ENCODE results near the gene ZNF93.
"Not testable (repeated sequence)": the region's sequence is repeated elsewhere in the genome, so short reads cannot be mapped to it uniquely, and the experiment has no call there.

ZNF93 gene

DNA sequence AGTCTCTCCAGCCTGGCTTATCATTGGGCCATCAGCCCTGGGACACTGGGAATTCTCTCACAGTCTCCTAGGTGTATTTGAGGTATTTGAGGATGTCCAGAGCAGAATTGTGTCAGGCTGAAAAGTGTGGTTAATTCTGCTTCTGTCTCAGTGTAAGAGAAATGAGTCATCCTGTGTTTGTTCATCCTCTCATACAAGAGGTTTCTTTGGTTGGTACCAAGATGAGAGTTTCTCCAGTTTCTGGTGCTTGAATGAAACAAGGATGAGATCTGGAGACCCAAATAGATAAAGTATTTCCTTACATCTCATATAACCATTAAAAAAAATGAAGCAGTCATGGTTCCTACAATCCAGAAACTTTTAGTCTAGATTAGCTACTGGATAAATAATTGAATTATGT is 27.4 kb upstream of the ZNF93 start:
- no peak overlapping the region for H3K4ac ChIP-seq (ENCODE audit: low read length)
- peaks cover 12 to 96% of the 10 kb centered on the region in 2 donors for H3K9me3 ChIP-seq (replicated peaks in 1 of 2; ENCODE audit: control insufficient read depth in 2 of 2, insufficient read depth in 1 of 2, low read depth in 1 of 2, low read length in 2 of 2)
- no peak overlapping the region for H3K9ac ChIP-seq (ENCODE audit: low read depth, low read length, poor library complexity)
- no peak overlapping the region for H3K4me3 ChIP-seq (ENCODE audit: low read length in 2 of 2)
- no peak overlapping the region for H3K4me2 ChIP-seq (ENCODE audit: insufficient read depth, low read length, poor library complexity, severe bottlenecking)
- H3K27ac ChIP-seq (replicated peaks; ENCODE audit: low read length) = no peak overlapping the region
- no peak overlapping the region for H3K18ac ChIP-seq (ENCODE audit: low read length)
- H3K23ac ChIP-seq (ENCODE audit: low read depth, low read length, poor library complexity) = no peak overlapping the region
- DNase-seq (ENCODE audit: low spot score) = no peak
- peaks cover 23 to 93% of the 10 kb centered on the region in 2 donors for H3K36me3 ChIP-seq (replicated peaks in 1 of 2; ENCODE audit: control insufficient read depth in 2 of 2, insufficient read depth in 2 of 2, low read length in 2 of 2)
- H2BK15ac ChIP-seq (ENCODE audit: low read length) = no peak overlapping the region
- H2AK5ac ChIP-seq (ENCODE audit: low read depth, low read length) = no peak overlapping the region
- H2BK5ac ChIP-seq (ENCODE audit: low read length) = no peak overlapping the region
- no peak overlapping the region for H3K14ac ChIP-seq (ENCODE audit: low read length)
- no peaks in the 10 kb centered on the region for H3K27me3 ChIP-seq (ENCODE audit: control insufficient read depth in 3 of 3, insufficient read depth in 3 of 3, low read depth in 1 of 3, low read length in 3 of 3)
- no peak overlapping the region for H2AFZ ChIP-seq (ENCODE audit: low read length)
- H4K91ac ChIP-seq (ENCODE audit: low read depth, low read length, poor library complexity) = no peak overlapping the region
- H3K79me1 ChIP-seq (ENCODE audit: low read depth, low read length) = no peaks in the 10 kb centered on the region
- no peak overlapping the region for H2BK120ac ChIP-seq (ENCODE audit: low read depth, low read length)
- no peak overlapping the region for H2BK12ac ChIP-seq (ENCODE audit: low read length)
- no peaks in the 10 kb centered on the region for H3K4me1 ChIP-seq (ENCODE audit: control insufficient read depth in 2 of 2, insufficient read depth in 1 of 2, low read depth in 1 of 2, low read length in 2 of 2)
- H4K8ac ChIP-seq (ENCODE audit: low read depth, low read length) = no peak overlapping the region

DNA sequence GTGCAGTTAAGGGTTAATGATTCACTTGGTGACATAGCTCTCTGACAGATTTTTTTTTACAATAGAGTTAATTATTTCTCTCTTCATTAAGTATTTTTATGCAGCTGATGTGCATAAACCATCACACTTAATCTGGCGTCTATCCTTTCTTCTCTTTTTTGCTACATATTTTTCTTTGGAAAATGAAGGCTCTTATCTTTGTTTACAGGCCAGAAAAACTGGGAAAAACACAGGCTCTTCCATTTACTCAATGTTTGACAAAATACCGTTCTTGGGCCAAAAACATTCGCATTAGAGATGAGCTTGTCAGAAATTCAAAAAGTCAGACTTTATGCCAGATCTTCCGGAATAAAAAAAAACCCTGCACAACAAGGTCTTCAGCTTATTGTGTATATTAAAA is 23.0 kb upstream of the ZNF93 start:
- Histone ChIP-seq H4K91ac (ENCODE audit: low read depth, low read length, poor library complexity) (no peak overlapping the region), H2BK15ac (ENCODE audit: low read length) (no peak overlapping the region), H3K14ac (ENCODE audit: low read length) (no peak overlapping the region), H3K23ac (ENCODE audit: low read depth, low read length, poor library complexity) (no peak overlapping the region), H2BK5ac (ENCODE audit: low read length) (no peak overlapping the region), H3K4me2 (ENCODE audit: insufficient read depth, low read length, poor library complexity, severe bottlenecking) (no peak overlapping the region), H3K9ac (ENCODE audit: low read depth, low read length, poor library complexity) (no peak overlapping the region), H3K4me3 (ENCODE audit: low read length in 2 of 2) (no peak overlapping the region), H3K4ac (ENCODE audit: low read length) (no peak overlapping the region), H2AFZ (ENCODE audit: low read length) (no peak overlapping the region), H2AK5ac (ENCODE audit: low read depth, low read length) (no peak overlapping the region), H2BK120ac (ENCODE audit: low read depth, low read length) (no peak overlapping the region), H3K18ac (ENCODE audit: low read length) (no peak overlapping the region), H3K79me1 (ENCODE audit: low read depth, low read length) (peaks cover 2% of the 10 kb centered on the region), H3K4me1 (ENCODE audit: control insufficient read depth in 2 of 2, insufficient read depth in 1 of 2, low read depth in 1 of 2, low read length in 2 of 2) (no peaks in the 10 kb centered on the region), H3K9me3 (replicated peaks in 1 of 2; ENCODE audit: control insufficient read depth in 2 of 2, insufficient read depth in 1 of 2, low read depth in 1 of 2, low read length in 2 of 2) (peaks cover 19 to 96% of the 10 kb centered on the region in 2 donors), H3K36me3 (replicated peaks in 1 of 2; ENCODE audit: control insufficient read depth in 2 of 2, insufficient read depth in 2 of 2, low read length in 2 of 2) (peaks cover 31 to 94% of the 10 kb centered on the region in 2 donors), H4K8ac (ENCODE audit: low read depth, low read length) (no peak overlapping the region), H3K27me3 (ENCODE audit: control insufficient read depth in 3 of 3, insufficient read depth in 3 of 3, low read depth in 1 of 3, low read length in 3 of 3) (no peaks in the 10 kb centered on the region), H3K27ac (replicated peaks; ENCODE audit: low read length) (no peak overlapping the region), H2BK12ac (ENCODE audit: low read length) (no peak overlapping the region)
- WGBS, 2 donors (ENCODE audit: extremely low coverage in 2 of 2, insufficient read length in 2 of 2, insufficient replicate concordance in 1 of 2) = no CpG with 5 or more reads among the region's 4 CpGs
- DNase-seq (ENCODE audit: low spot score) = no peak

DNA sequence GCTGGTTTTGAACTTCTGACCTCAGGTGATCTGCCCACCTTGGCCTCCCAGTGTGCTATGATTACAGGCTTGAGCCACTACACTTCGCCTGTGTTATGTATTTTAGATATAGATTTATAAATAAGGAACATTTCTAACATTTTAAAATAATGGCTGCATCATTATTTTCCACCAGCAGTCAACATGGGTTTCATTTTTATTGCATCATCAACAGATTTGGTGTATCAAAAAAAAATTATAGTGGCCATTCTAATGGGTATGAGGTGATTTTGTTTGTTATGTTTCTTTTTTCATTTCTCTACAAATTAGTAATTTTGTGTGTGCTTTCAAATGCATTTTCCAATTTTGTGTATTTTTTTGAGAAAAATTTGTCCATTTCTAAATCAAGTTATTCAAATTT is 16.2 kb upstream of the ZNF93 start:
- no peak overlapping the region for H2AFZ ChIP-seq (ENCODE audit: low read length)
- H3K23ac ChIP-seq (ENCODE audit: low read depth, low read length, poor library complexity) = no peak overlapping the region
- H2AK5ac ChIP-seq (ENCODE audit: low read depth, low read length) = no peak overlapping the region
- no peak overlapping the region for H2BK120ac ChIP-seq (ENCODE audit: low read depth, low read length)
- H3K27ac ChIP-seq (replicated peaks; ENCODE audit: low read length) = no peak overlapping the region
- no peaks in the 10 kb centered on the region for H3K4me1 ChIP-seq (ENCODE audit: control insufficient read depth in 2 of 2, insufficient read depth in 1 of 2, low read depth in 1 of 2, low read length in 2 of 2)
- H3K9me3 ChIP-seq (replicated peaks in 1 of 2; ENCODE audit: control insufficient read depth in 2 of 2, insufficient read depth in 1 of 2, low read depth in 1 of 2, low read length in 2 of 2) = peaks cover 28 to 99% of the 10 kb centered on the region in 2 donors
- no peak overlapping the region for H3K14ac ChIP-seq (ENCODE audit: low read length)
- no peak overlapping the region for H4K91ac ChIP-seq (ENCODE audit: low read depth, low read length, poor library complexity)
- H3K4me3 ChIP-seq (ENCODE audit: low read length in 2 of 2) = no peak overlapping the region
- no peak overlapping the region for H2BK15ac ChIP-seq (ENCODE audit: low read length)
- peaks cover 38 to 98% of the 10 kb centered on the region in 2 donors for H3K36me3 ChIP-seq (replicated peaks in 1 of 2; ENCODE audit: control insufficient read depth in 2 of 2, insufficient read depth in 2 of 2, low read length in 2 of 2)
- DNase-seq (ENCODE audit: low spot score) = no peak
- WGBS, 2 donors (ENCODE audit: extremely low coverage in 2 of 2, insufficient read length in 2 of 2, insufficient replicate concordance in 1 of 2) = no CpG with 5 or more reads among the region's 1 CpG
- no peak overlapping the region for H3K4me2 ChIP-seq (ENCODE audit: insufficient read depth, low read length, poor library complexity, severe bottlenecking)
- no peak overlapping the region for H3K9ac ChIP-seq (ENCODE audit: low read depth, low read length, poor library complexity)
- peaks cover 4% of the 10 kb centered on the region for H3K79me1 ChIP-seq (ENCODE audit: low read depth, low read length)
- H3K27me3 ChIP-seq (ENCODE audit: control insufficient read depth in 3 of 3, insufficient read depth in 3 of 3, low read depth in 1 of 3, low read length in 3 of 3) = no peaks in the 10 kb centered on the region
- H2BK12ac ChIP-seq (ENCODE audit: low read length) = no peak overlapping the region
- H3K18ac ChIP-seq (ENCODE audit: low read length) = no peak overlapping the region
- H3K4ac ChIP-seq (ENCODE audit: low read length) = no peak overlapping the region
- H2BK5ac ChIP-seq (ENCODE audit: low read length) = no peak overlapping the region
- no peak overlapping the region for H4K8ac ChIP-seq (ENCODE audit: low read depth, low read length)

DNA sequence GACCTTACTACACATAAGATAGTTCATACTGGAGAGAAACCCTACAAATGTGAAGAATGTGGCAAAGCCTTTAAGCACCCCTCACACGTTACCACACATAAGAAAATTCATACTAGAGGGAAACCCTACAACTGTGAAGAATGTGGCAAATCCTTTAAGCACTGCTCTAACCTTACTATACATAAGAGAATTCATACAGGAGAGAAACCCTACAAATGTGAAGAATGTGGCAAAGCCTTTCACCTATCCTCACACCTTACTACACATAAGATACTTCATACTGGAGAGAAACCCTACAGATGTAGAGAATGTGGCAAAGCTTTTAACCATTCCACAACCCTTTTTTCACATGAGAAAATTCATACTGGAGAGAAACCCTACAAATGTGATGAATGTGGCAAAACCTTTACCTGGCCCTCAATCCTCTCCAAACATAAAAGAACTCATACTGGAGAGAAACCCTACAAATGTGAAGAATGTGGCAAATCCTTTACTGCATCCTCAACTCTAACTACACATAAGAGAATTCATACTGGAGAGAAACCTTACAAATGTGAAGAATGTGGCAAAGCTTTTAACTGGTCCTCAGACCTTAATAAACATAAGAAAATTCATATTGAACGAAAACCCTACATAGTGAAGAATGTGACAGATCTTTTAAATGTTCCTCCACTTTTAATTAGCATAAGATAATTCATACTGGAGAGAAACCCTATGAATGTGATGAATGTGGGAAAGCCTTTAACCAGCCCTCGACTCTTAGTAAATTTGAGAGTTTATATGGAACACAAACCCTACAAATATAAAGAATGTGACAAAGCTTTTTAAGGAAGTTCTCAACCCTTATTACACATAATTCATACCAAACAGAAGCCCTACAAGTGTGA is 8.4 kb upstream of the ZNF93 start:
- H3K4me3 ChIP-seq (ENCODE audit: low read length in 2 of 2); H2BK15ac ChIP-seq (ENCODE audit: low read length); H3K18ac ChIP-seq (ENCODE audit: low read length); H3K4me1 ChIP-seq (ENCODE audit: control insufficient read depth in 2 of 2, insufficient read depth in 1 of 2, low read depth in 1 of 2, low read length in 2 of 2); H4K8ac ChIP-seq (ENCODE audit: low read depth, low read length); H4K91ac ChIP-seq (ENCODE audit: low read depth, low read length, poor library complexity); H2BK120ac ChIP-seq (ENCODE audit: low read depth, low read length); H3K27me3 ChIP-seq (ENCODE audit: control insufficient read depth in 3 of 3, insufficient read depth in 3 of 3, low read depth in 1 of 3, low read length in 3 of 3); H3K27ac ChIP-seq (replicated peaks; ENCODE audit: low read length); H2BK5ac ChIP-seq (ENCODE audit: low read length); H2AFZ ChIP-seq (ENCODE audit: low read length); H3K23ac ChIP-seq (ENCODE audit: low read depth, low read length, poor library complexity); H3K79me1 ChIP-seq (ENCODE audit: low read depth, low read length); H3K4ac ChIP-seq (ENCODE audit: low read length); H2AK5ac ChIP-seq (ENCODE audit: low read depth, low read length); DNase-seq (ENCODE audit: low spot score); H3K4me2 ChIP-seq (ENCODE audit: insufficient read depth, low read length, poor library complexity, severe bottlenecking); H3K9ac ChIP-seq (ENCODE audit: low read depth, low read length, poor library complexity); H2BK12ac ChIP-seq (ENCODE audit: low read length); H3K14ac ChIP-seq (ENCODE audit: low read length): not testable (repeated sequence)
- WGBS, 2 donors (ENCODE audit: extremely low coverage in 2 of 2, insufficient read length in 2 of 2, insufficient replicate concordance in 1 of 2) = no CpG with 5 or more reads among the region's 3 CpGs
- peaks cover 28 to 81% of the 10 kb centered on the region in 2 donors for H3K36me3 ChIP-seq (replicated peaks in 1 of 2; ENCODE audit: control insufficient read depth in 2 of 2, insufficient read depth in 2 of 2, low read length in 2 of 2)
- peaks cover 27 to 93% of the 10 kb centered on the region in 2 donors for H3K9me3 ChIP-seq (replicated peaks in 1 of 2; ENCODE audit: control insufficient read depth in 2 of 2, insufficient read depth in 1 of 2, low read depth in 1 of 2, low read length in 2 of 2)
